NT2/D1 (cell line): ENCODE data around the gene AHSA1.

Experiments
- SUZ12 ChIP-seq: IDR thresholded peaks from 2 replicates; pipeline ENCODE4 v1.6.1; 2011; ENCODE audit not compliant: insufficient read length, insufficient read depth; ENCODE audit errors: extremely low read depth
- YY1 ChIP-seq: IDR thresholded peaks from 2 replicates; pipeline ENCODE4 v1.6.1; 2011; ENCODE audit not compliant: insufficient read length, insufficient read depth
- ZNF274 ChIP-seq: IDR thresholded peaks from 2 replicates; pipeline ENCODE4 v1.6.1; 2011; ENCODE audit warnings: mild to moderate bottlenecking, low read depth, low read length

DNA sequence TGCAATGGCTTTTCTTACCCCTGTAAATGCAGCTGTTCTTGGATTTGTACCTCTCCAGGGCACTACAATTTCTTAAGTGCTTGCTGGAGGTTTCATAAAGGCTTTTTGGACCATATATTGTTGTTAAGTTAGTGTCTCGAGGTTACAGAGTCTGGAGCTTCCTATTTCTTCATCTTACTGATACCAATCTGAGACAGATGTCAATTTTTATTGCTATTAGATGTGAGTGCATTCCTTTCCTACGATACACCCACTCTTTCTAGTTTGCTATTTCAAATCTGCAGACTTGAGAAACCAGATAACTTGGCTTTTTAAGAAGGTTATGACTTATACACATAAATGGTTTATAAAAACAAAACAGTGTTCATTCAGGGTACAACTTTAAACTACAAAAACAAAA is 36.7 kb upstream of the AHSA1 start:
- no peak for TF ChIP-seq YY1
- no peak for TF ChIP-seq ZNF274
- TF ChIP-seq SUZ12 = no peak
